ENCODE measurements around the gene EML5. TPM values are rescaled to one million over a fixed set of nuclear protein-coding genes. Genes with fewer than 3 reads are reported as not detected.

EML5 gene
- total RNA-seq, 1 experiment from 2014 or later: 1.8 TPM

GRCh38 chr14:88834883-88835431 lies 42.2 kb upstream of the EML5 start:
- no peak for ATAC-seq
- DNase-seq (ENCODE audit: low read depth, low spot score): no peak

More at GRCh38 chr14:88834883-88835431, 42.2 kb upstream of the EML5 start:
- H2AFZ ChIP-seq (ENCODE audit: low read depth, low read length, poor library complexity, severe bottlenecking): no peak overlapping the region
- no peak overlapping the region for H3K4me2 ChIP-seq (ENCODE audit: low read length)
- RAD21 ChIA-PET (ENCODE audit: low non-redundant PET in 1 of 2, low total read pairs in 2 of 2, uncharacterized antibody in 2 of 2, unreplicated experiment in 2 of 2): no interaction called here
- H3K4me3 ChIP-seq (replicated peaks in 1 of 2; ENCODE audit: low read depth in 1 of 2, low read length in 2 of 2): no peak overlapping the region
- TF ChIP-seq RAD21 (IDR thresholded peaks at IDR 0.05; ENCODE audit: low read depth) (no peak), MAX (IDR thresholded peaks at IDR 0.05) (no peak), CBX3 (IDR thresholded peaks at IDR 0.05; ENCODE audit: low read depth) (no peak), CEBPB (IDR thresholded peaks at IDR 0.05; ENCODE audit: low read depth) (no peak), ATF3 (IDR thresholded peaks at IDR 0.05) (no peak), TCF7L2 (IDR thresholded peaks at IDR 0.05; ENCODE audit: borderline replicate concordance, extremely low read depth, insufficient read depth, insufficient read length) (no peak), SRF (IDR thresholded peaks at IDR 0.05; ENCODE audit: low read depth) (no peak), ZNF274 (IDR thresholded peaks at IDR 0.05; ENCODE audit: low read depth, low read length) (no peak), POLR2A (IDR thresholded peaks at IDR 0.05; ENCODE audit: borderline replicate concordance, extremely low read depth, insufficient read depth, insufficient read length) (no peak), REST (IDR thresholded peaks at IDR 0.05; ENCODE audit: low read depth) (no peak), YY1 (IDR thresholded peaks at IDR 0.05; ENCODE audit: extremely low read depth, insufficient replicate concordance, low read depth, low read length) (no peak)
- peaks cover 11 to 18% of the 10 kb centered on the region in 2 experiments for H3K4me1 ChIP-seq (ENCODE audit: control insufficient read depth in 1 of 2, insufficient read depth in 2 of 2, low read length in 2 of 2)
- no peak overlapping the region for H3K27ac ChIP-seq (ENCODE audit: low read depth, low read length)
- intact Hi-C loops (cut with micrococcal nuclease): no loop called here
- CTCF ChIA-PET: no interaction called here
- no peaks in the 10 kb centered on the region for H3K9me3 ChIP-seq (ENCODE audit: control insufficient read depth in 1 of 2, insufficient read depth in 1 of 2, low read depth in 1 of 2, low read length in 2 of 2)
- 0 out of 2 replicates have a peak, but pooled peaks cover 4% of the 10 kb centered on the region for H3K79me2 ChIP-seq (ENCODE audit: insufficient read depth, low read length)
- no peak overlapping the region for H3K9ac ChIP-seq (ENCODE audit: low read length)
- POLR2A ChIA-PET: no interaction called here
- H3K36me3 ChIP-seq (ENCODE audit: control insufficient read depth in 1 of 2, insufficient read depth in 2 of 2, low read length in 2 of 2): no peaks in the 10 kb centered on the region
- H4K20me1 ChIP-seq (ENCODE audit: insufficient read depth): no peaks in the 10 kb centered on the region
- H3K9me2 ChIP-seq (ENCODE audit: insufficient read depth): no peaks in the 10 kb centered on the region
- no peaks in the 10 kb centered on the region for H3K27me3 ChIP-seq (ENCODE audit: insufficient read depth, low read length)
- no TSS peak for BruUV-seq (replicated peaks)
